Prostate gland (tissue), 2 donors: ENCODE data around the gene SCAMP3.

ENCODE experiments used
- POLR2AphosphoS5 ChIP-seq: sonication (generic); formaldehyde crosslinking; IDR thresholded peaks from one replicate; pipeline ENCODE4 v1.6.1; 2017; ENCODE audit warnings: antibody characterized with exemption
- TF ChIP-seq, protein P1 (sequence below), 4 experiments: fragments of 200-600 bp in 2 of 4; fragments of 450-650 bp in 2 of 4; sonication (generic) in 2 of 4; IDR thresholded peaks; 1 replicate in 3 of 4; 2 replicates in 1 of 4; pipeline ENCODE4 v1.5.1; 2016 to 2019; ENCODE audit warnings: antibody characterized with exemption in 4 of 4, mild to moderate bottlenecking in 2 of 4, moderate library complexity in 2 of 4

DNA sequence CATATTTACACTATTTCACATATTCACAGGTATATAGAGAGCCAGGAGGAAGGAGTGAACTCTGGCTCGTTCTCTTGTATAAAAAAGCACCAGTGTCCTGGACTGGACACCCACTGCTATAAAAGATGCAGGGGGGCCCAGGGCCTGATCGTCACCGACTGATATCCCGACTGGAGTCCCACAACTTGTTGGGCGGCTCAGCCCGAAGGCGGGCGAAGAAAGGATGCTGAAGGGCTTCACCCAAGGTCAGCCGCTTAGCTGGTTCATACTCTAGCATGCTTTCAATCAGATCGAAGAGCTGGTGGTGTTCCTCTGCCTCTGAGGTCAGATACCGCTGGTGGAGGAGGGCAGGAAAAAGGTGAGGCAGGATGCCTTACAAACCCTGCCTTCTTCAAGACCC is 907 bp upstream of the SCAMP3 start:
- no peak for TF ChIP-seq POLR2AphosphoS5
- TF ChIP-seq, protein P1, sequence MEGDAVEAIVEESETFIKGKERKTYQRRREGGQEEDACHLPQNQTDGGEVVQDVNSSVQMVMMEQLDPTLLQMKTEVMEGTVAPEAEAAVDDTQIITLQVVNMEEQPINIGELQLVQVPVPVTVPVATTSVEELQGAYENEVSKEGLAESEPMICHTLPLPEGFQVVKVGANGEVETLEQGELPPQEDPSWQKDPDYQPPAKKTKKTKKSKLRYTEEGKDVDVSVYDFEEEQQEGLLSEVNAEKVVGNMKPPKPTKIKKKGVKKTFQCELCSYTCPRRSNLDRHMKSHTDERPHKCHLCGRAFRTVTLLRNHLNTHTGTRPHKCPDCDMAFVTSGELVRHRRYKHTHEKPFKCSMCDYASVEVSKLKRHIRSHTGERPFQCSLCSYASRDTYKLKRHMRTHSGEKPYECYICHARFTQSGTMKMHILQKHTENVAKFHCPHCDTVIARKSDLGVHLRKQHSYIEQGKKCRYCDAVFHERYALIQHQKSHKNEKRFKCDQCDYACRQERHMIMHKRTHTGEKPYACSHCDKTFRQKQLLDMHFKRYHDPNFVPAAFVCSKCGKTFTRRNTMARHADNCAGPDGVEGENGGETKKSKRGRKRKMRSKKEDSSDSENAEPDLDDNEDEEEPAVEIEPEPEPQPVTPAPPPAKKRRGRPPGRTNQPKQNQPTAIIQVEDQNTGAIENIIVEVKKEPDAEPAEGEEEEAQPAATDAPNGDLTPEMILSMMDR (IDR thresholded peaks at IDR 0.05) = no peak
